Neural cell (in vitro differentiated cells): ENCODE data around the gene RFT1. TPM values are rescaled to one million over a fixed set of nuclear protein-coding genes. Genes with fewer than 3 reads are reported as not detected.

ENCODE experiments used
- H2AFZ ChIP-seq: fragments of 200-600, 300-800 bp; sonication (generic), shearing (Covaris generic); 2 replicates; pipeline ENCODE4 v1.6.0; 2014; ENCODE audit warnings: low read depth, mild to moderate bottlenecking, antibody characterized with exemption, low read length, moderate library complexity
- H3F3A ChIP-seq: fragments of 200-600 bp; shearing (Covaris generic); 2 replicates; pipeline ENCODE4 v1.6.1; 2016; ENCODE audit warnings: mild to moderate bottlenecking, moderate library complexity, mixed read lengths, antibody characterized with exemption, low read length; ENCODE audit not compliant: insufficient read depth, poor library complexity, severe bottlenecking
- H3K27ac ChIP-seq: fragments of 200-600, 300-800 bp; sonication (generic), shearing (Covaris generic); 2 replicates; pipeline ENCODE4 v1.5.1; 2014; ENCODE audit warnings: mild to moderate bottlenecking, low read length, moderate library complexity
- H3K27me3 ChIP-seq: fragments of 300-800, 200-600 bp; sonication (generic), shearing (Covaris generic); 2 replicates; pipeline ENCODE4 v1.6.0; 2014; ENCODE audit warnings: mild to moderate bottlenecking, low read depth, low read length, moderate library complexity; ENCODE audit not compliant: insufficient read depth
- H3K36me3 ChIP-seq: fragments of 300-800, 200-600 bp; sonication (generic), shearing (Covaris generic); 2 replicates; pipeline ENCODE4 v1.5.1; 2014; ENCODE audit warnings: mild to moderate bottlenecking, antibody characterized with exemption, low read length, moderate library complexity; ENCODE audit not compliant: insufficient read depth
- H3K4me2 ChIP-seq: fragments of 300-800, 200-600 bp; sonication (generic), shearing (Covaris generic); 2 replicates; pipeline ENCODE4 v1.6.0; 2014; ENCODE audit warnings: mild to moderate bottlenecking, low read length
- H3K4me3 ChIP-seq: fragments of 300-800, 200-600 bp; sonication (generic), shearing (Covaris generic); 2 replicates; pipeline ENCODE4 v1.5.1; 2014; ENCODE audit warnings: mild to moderate bottlenecking, low read length, moderate library complexity
- H3K79me2 ChIP-seq: fragments of 200-600 bp; shearing (Covaris generic); replicated peaks from 2 replicates; pipeline ENCODE4 v1.6.0; 2014; ENCODE audit warnings: mild to moderate bottlenecking, low read length, moderate library complexity; ENCODE audit not compliant: insufficient read depth
- H3K9ac ChIP-seq: fragments of 300-800, 200-600 bp; sonication (generic), shearing (Covaris generic); 2 replicates; pipeline ENCODE4 v1.6.1; 2016; ENCODE audit warnings: mild to moderate bottlenecking, low read length, mixed read lengths
- H3K9me2 ChIP-seq: fragments of 200-600 bp; shearing (Covaris generic); 2 replicates; pipeline ENCODE4 v1.6.1; 2016; ENCODE audit warnings: mild to moderate bottlenecking, low read length, mixed read lengths; ENCODE audit not compliant: insufficient read depth
- H3K9me3 ChIP-seq: fragments of 200-600, 300-800 bp; sonication (generic), shearing (Covaris generic); 2 replicates; pipeline ENCODE4 v1.6.1; 2016; ENCODE audit warnings: mild to moderate bottlenecking, mixed run types, low read length, moderate library complexity, mixed read lengths
- H4K20me1 ChIP-seq: fragments of 200-600 bp; shearing (Covaris generic); 2 replicates; pipeline ENCODE4 v1.6.1; 2016; ENCODE audit warnings: mild to moderate bottlenecking, mixed run types; ENCODE audit not compliant: insufficient read depth
- CTCF ChIP-seq: fragments of 450-650 bp; IDR thresholded peaks from 2 replicates; pipeline ENCODE4 v1.5.1; 2014; ENCODE audit warnings: antibody characterized with exemption, mild to moderate bottlenecking, moderate library complexity; ENCODE audit not compliant: poor library complexity, severe bottlenecking
- EP300 ChIP-seq: fragments of 450-650 bp; conservative IDR thresholded peaks from 2 replicates; pipeline ENCODE4 v1.6.1; 2014; ENCODE audit warnings: antibody characterized with exemption, mild to moderate bottlenecking, moderate library complexity; ENCODE audit not compliant: poor library complexity, severe bottlenecking
- EZH2 ChIP-seq: fragments of 200-600, 300-800 bp; shearing (Covaris generic), sonication (generic); IDR thresholded peaks from 2 replicates; pipeline ENCODE4 v1.6.1; 2014; ENCODE audit warnings: antibody characterized with exemption, low read length, borderline replicate concordance, mild to moderate bottlenecking; ENCODE audit not compliant: insufficient read depth, poor library complexity, severe bottlenecking
- MXI1 ChIP-seq: fragments of 450-650 bp; conservative IDR thresholded peaks from 2 replicates; pipeline ENCODE4 v1.6.1; 2014; ENCODE audit warnings: antibody characterized with exemption, mild to moderate bottlenecking; ENCODE audit not compliant: poor library complexity, severe bottlenecking
- POLR2AphosphoS5 ChIP-seq: IDR thresholded peaks from 2 replicates; pipeline ENCODE4 v1.6.1; 2012
- RAD21 ChIP-seq: fragments of 450-650 bp; conservative IDR thresholded peaks from 2 replicates; pipeline ENCODE4 v1.6.1; 2014; ENCODE audit warnings: antibody characterized with exemption, mild to moderate bottlenecking, moderate library complexity
- SMC3 ChIP-seq: fragments of 450-650 bp; conservative IDR thresholded peaks from 2 replicates; pipeline ENCODE4 v1.6.1; 2014; ENCODE audit warnings: antibody characterized with exemption, mild to moderate bottlenecking, moderate library complexity; ENCODE audit not compliant: poor library complexity
- TAF1 ChIP-seq: IDR thresholded peaks from 2 replicates; pipeline ENCODE4 v1.6.1; 2012; ENCODE audit warnings: low read depth
- polyA plus RNA-seq: library from polyadenylated mRNA; depleted of rRNA; stranded (reverse); fragments of >200 nt; gene quantifications from 2 replicates; pipeline ENCODE4 v1.2.3, GENCODE V29; 2014
- TF ChIP-seq, protein P1 (sequence below): IDR thresholded peaks from 2 replicates; pipeline ENCODE4 v1.6.1; 2012; ENCODE audit warnings: borderline replicate concordance

RFT1 gene
- polyA plus RNA-seq, 1 donor from 2014 or later: 6.1 TPM

DNA sequence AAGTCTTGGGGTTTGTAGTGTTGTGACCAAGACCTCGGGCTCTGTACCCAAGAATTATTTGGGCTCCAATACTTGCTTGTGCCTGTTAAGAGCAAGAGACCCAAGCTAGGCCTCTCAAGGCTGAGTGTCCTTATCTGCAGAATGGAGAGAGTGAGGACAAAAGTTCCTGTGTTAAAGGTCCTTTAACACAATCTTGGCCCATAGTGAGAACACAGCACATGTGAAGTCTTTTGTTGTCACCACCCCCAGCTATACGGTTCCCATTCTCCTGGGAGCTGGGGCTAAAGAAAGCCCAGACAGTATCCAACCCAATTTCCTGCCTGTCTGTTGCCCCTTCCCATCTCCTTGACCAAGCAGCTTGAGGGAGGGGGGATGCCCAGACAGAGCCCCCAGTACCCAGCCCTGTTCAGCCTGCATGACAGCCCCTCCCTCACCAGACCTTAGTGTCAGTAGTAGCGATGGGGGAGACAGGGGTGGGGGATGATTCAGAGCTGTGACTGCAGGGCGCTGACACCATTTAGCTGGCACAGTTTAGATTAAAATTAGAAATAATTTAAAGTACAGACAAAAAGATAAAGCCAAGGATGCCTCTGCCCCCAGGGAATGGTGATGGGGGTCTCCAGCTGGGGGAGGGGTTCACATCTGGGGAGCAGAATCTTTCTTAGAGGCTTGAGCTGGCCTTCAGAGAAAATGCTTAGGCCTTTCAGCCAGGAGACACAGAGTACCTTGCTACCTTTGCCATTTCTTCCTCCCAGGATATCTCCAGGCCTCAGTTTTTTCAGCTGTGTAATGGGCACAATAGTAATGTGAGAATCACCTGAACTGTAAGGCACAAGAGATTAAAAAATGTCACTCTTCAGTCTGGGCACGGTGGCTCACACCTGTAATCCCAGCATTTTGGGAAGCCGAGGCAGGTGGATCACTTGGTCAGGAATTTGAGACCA lies 33.5 kb upstream of the RFT1 start:
- Histone ChIP-seq H3K27me3 (peaks cover 32% of the 10 kb centered on the region), H3K9me3 (no peaks in the 10 kb centered on the region), H3K9me2 (no peaks in the 10 kb centered on the region), H3K36me3 (no peaks in the 10 kb centered on the region), H3K9ac (no peak overlapping the region), H3F3A (no peaks in the 10 kb centered on the region), H4K20me1 (no peaks in the 10 kb centered on the region), H3K27ac (no peak overlapping the region), H3K4me3 (no peak overlapping the region), H3K4me2 (no peak overlapping the region), H3K79me2 (no peaks in the 10 kb centered on the region), H2AFZ (no peak overlapping the region)
- TF ChIP-seq SMC3 (no peak), EP300 (no peak), POLR2AphosphoS5 (no peak), MXI1 (no peak), CTCF (no peak), RAD21 (no peak), TAF1 (no peak), EZH2 (no peak)
- TF ChIP-seq, protein P1, sequence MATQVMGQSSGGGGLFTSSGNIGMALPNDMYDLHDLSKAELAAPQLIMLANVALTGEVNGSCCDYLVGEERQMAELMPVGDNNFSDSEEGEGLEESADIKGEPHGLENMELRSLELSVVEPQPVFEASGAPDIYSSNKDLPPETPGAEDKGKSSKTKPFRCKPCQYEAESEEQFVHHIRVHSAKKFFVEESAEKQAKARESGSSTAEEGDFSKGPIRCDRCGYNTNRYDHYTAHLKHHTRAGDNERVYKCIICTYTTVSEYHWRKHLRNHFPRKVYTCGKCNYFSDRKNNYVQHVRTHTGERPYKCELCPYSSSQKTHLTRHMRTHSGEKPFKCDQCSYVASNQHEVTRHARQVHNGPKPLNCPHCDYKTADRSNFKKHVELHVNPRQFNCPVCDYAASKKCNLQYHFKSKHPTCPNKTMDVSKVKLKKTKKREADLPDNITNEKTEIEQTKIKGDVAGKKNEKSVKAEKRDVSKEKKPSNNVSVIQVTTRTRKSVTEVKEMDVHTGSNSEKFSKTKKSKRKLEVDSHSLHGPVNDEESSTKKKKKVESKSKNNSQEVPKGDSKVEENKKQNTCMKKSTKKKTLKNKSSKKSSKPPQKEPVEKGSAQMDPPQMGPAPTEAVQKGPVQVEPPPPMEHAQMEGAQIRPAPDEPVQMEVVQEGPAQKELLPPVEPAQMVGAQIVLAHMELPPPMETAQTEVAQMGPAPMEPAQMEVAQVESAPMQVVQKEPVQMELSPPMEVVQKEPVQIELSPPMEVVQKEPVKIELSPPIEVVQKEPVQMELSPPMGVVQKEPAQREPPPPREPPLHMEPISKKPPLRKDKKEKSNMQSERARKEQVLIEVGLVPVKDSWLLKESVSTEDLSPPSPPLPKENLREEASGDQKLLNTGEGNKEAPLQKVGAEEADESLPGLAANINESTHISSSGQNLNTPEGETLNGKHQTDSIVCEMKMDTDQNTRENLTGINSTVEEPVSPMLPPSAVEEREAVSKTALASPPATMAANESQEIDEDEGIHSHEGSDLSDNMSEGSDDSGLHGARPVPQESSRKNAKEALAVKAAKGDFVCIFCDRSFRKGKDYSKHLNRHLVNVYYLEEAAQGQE: no peak

GRCh38 chr3:53162672-53163443 lies 32.6 kb upstream of the RFT1 start:
- no peak overlapping the region for H2AFZ ChIP-seq

More at GRCh38 chr3:53162672-53163443, 32.6 kb upstream of the RFT1 start:
- H3K36me3 ChIP-seq: no peaks in the 10 kb centered on the region
- no peaks in the 10 kb centered on the region for H3F3A ChIP-seq
- H3K9me2 ChIP-seq: no peaks in the 10 kb centered on the region
- H3K27me3 ChIP-seq: peaks cover 39% of the 10 kb centered on the region
- TF ChIP-seq CTCF (no peak), TAF1 (no peak), EP300 (no peak), MXI1 (no peak), SMC3 (no peak), EZH2 (no peak), POLR2AphosphoS5 (no peak), RAD21 (no peak)
- TF ChIP-seq, protein P1: no peak
- H3K27ac ChIP-seq: no peak overlapping the region
- H3K4me2 ChIP-seq: no peak overlapping the region
- no peaks in the 10 kb centered on the region for H4K20me1 ChIP-seq
- no peak overlapping the region for H3K9ac ChIP-seq
- H3K9me3 ChIP-seq: no peaks in the 10 kb centered on the region
- no peak overlapping the region for H3K4me3 ChIP-seq
- H3K79me2 ChIP-seq: no peaks in the 10 kb centered on the region
